IPS DF 6.9 (cell line): ENCODE measurements around the gene AFAP1.

Source experiments
- DNase-seq: peaks from one replicate; pipeline ENCODE4 v3.0.0-alpha.2; 2013; ENCODE audit warnings: low read depth, low spot score
- H3K27ac ChIP-seq: one replicate; pipeline ENCODE4 v1.5.1; 2013; ENCODE audit warnings: low read length, control low read depth
- H3K27me3 ChIP-seq: 2 replicates; pipeline ENCODE4 v1.6.1; 2013; ENCODE audit warnings: mild to moderate bottlenecking, low read length; ENCODE audit not compliant: control insufficient read depth, insufficient read depth
- H3K36me3 ChIP-seq: 2 replicates; pipeline ENCODE4 v1.6.1; 2013; ENCODE audit warnings: low read length; ENCODE audit not compliant: control insufficient read depth, insufficient read depth
- H3K4me1 ChIP-seq: 2 replicates; pipeline ENCODE4 v1.6.1; 2013; ENCODE audit warnings: low read length; ENCODE audit not compliant: control insufficient read depth, insufficient read depth
- H3K4me3 ChIP-seq: 2 replicates; pipeline ENCODE4 v1.5.1; 2013; ENCODE audit warnings: mild to moderate bottlenecking, low read length
- H3K9me3 ChIP-seq: 2 replicates; pipeline ENCODE4 v1.6.1; 2013; ENCODE audit warnings: low read length, inconsistent platforms; ENCODE audit not compliant: control insufficient read depth, insufficient read depth
- WGBS: extraction: QIAGEN DNeasy Blood & Tissue Kit; methylation state at CpG from one replicate; pipeline ENCODE4 v1.1.7; 2013; ENCODE audit warnings: mixed read lengths, missing lambda C conversion rate; ENCODE audit not compliant: insufficient read length, insufficient coverage; 5-methylcytosine and 5-hydroxymethylcytosine counted together

Gene AFAP1

GRCh38 chr4:7795983-7796382 lies 143.7 kb downstream of the AFAP1 start:
- Histone ChIP-seq H3K4me1 (no peaks in the 10 kb centered on the region), H3K4me3 (no peak overlapping the region), H3K27me3 (no peaks in the 10 kb centered on the region), H3K9me3 (no peaks in the 10 kb centered on the region), H3K36me3 (0 out of 2 replicates have a peak, but pooled peaks cover 2% of the 10 kb centered on the region), H3K27ac (no peak overlapping the region)
- DNase-seq = no peak
- WGBS = no CpG with 5 or more reads among the region's 8 CpGs

- H3K27ac ChIP-seq = no peak overlapping the region
Measured at GRCh38 chr4:7793186-7793585, 146.5 kb downstream of the AFAP1 start.

GRCh38 chr4:7792616-7793015 lies 147.0 kb downstream of the AFAP1 start:
- Histone ChIP-seq H3K36me3 (no peaks in the 10 kb centered on the region), H3K9me3 (no peaks in the 10 kb centered on the region), H3K27me3 (no peaks in the 10 kb centered on the region), H3K27ac (no peak overlapping the region), H3K4me3 (no peak overlapping the region), H3K4me1 (no peaks in the 10 kb centered on the region)
- DNase-seq = no peak
- WGBS = no CpG with 5 or more reads among the region's 8 CpGs

More at GRCh38 chr4:7793186-7793585, 146.5 kb downstream of the AFAP1 start:
- DNase-seq = no peak
- Histone ChIP-seq H3K4me3 (no peak overlapping the region), H3K9me3 (no peaks in the 10 kb centered on the region), H3K4me1 (no peaks in the 10 kb centered on the region), H3K27me3 (no peaks in the 10 kb centered on the region), H3K36me3 (no peaks in the 10 kb centered on the region)
- WGBS = no CpG with 5 or more reads among the region's 10 CpGs

GRCh38 chr4:7790999-7791398 lies 148.7 kb downstream of the AFAP1 start:
- no CpG with 5 or more reads among the region's 2 CpGs for WGBS
- no peaks in the 10 kb centered on the region for H3K36me3 ChIP-seq
- H3K4me1 ChIP-seq = no peaks in the 10 kb centered on the region
- DNase-seq = no peak
- no peaks in the 10 kb centered on the region for H3K9me3 ChIP-seq
- no peak overlapping the region for H3K27ac ChIP-seq
- H3K4me3 ChIP-seq = no peak overlapping the region
- no peaks in the 10 kb centered on the region for H3K27me3 ChIP-seq

- no CpG with 5 or more reads among the region's 2 CpGs for WGBS
- H3K4me3 ChIP-seq = no peak overlapping the region
- H3K9me3 ChIP-seq = no peaks in the 10 kb centered on the region
- H3K27ac ChIP-seq = no peak overlapping the region
- no peaks in the 10 kb centered on the region for H3K4me1 ChIP-seq
- no peaks in the 10 kb centered on the region for H3K27me3 ChIP-seq
- H3K36me3 ChIP-seq = no peaks in the 10 kb centered on the region
- no peak for DNase-seq
Measured at GRCh38 chr4:7790023-7790422, 149.6 kb downstream of the AFAP1 start.

- WGBS = no CpG with 5 or more reads among the region's 13 CpGs
- Histone ChIP-seq H3K27ac (no peak overlapping the region), H3K36me3 (no peaks in the 10 kb centered on the region), H3K27me3 (no peaks in the 10 kb centered on the region), H3K4me1 (no peaks in the 10 kb centered on the region), H3K9me3 (no peaks in the 10 kb centered on the region), H3K4me3 (no peak overlapping the region)
- DNase-seq = no peak
Measured at GRCh38 chr4:7788694-7789425, 150.8 kb downstream of the AFAP1 start.

- Histone ChIP-seq H3K27ac (no peak overlapping the region), H3K4me3 (no peak overlapping the region), H3K27me3 (no peaks in the 10 kb centered on the region), H3K9me3 (no peaks in the 10 kb centered on the region), H3K4me1 (no peaks in the 10 kb centered on the region), H3K36me3 (no peaks in the 10 kb centered on the region)
- WGBS = no CpG with 5 or more reads among the region's 17 CpGs
- no peak for DNase-seq
Measured at GRCh38 chr4:7788193-7788592, 151.5 kb downstream of the AFAP1 start.

GRCh38 chr4:7787681-7788141 lies 151.9 kb downstream of the AFAP1 start:
- H3K4me1 ChIP-seq = no peaks in the 10 kb centered on the region
- no peaks in the 10 kb centered on the region for H3K36me3 ChIP-seq
- WGBS = no CpG with 5 or more reads among the region's 30 CpGs
- H3K9me3 ChIP-seq = no peaks in the 10 kb centered on the region
- DNase-seq = no peak
- H3K4me3 ChIP-seq = no peak overlapping the region
- H3K27me3 ChIP-seq = no peaks in the 10 kb centered on the region
- no peak overlapping the region for H3K27ac ChIP-seq

- no CpG with 5 or more reads among the region's 15 CpGs for WGBS
- Histone ChIP-seq H3K36me3 (no peaks in the 10 kb centered on the region), H3K9me3 (no peaks in the 10 kb centered on the region), H3K27me3 (no peaks in the 10 kb centered on the region), H3K27ac (no peak overlapping the region), H3K4me1 (no peaks in the 10 kb centered on the region), H3K4me3 (no peak overlapping the region)
- DNase-seq = no peak
Measured at GRCh38 chr4:7787067-7787466, 152.6 kb downstream of the AFAP1 start.

- no peak overlapping the region for H3K4me3 ChIP-seq
- H3K4me1 ChIP-seq = no peaks in the 10 kb centered on the region
- no peak overlapping the region for H3K27ac ChIP-seq
- no peaks in the 10 kb centered on the region for H3K36me3 ChIP-seq
- H3K27me3 ChIP-seq = no peaks in the 10 kb centered on the region
- no peaks in the 10 kb centered on the region for H3K9me3 ChIP-seq
- no peak for DNase-seq
- no CpG with 5 or more reads among the region's 10 CpGs for WGBS
Measured at GRCh38 chr4:7786517-7786916, 153.1 kb downstream of the AFAP1 start.

- H3K4me3 ChIP-seq = no peak overlapping the region
- WGBS = no CpG with 5 or more reads among the region's 10 CpGs
- H3K27me3 ChIP-seq = no peaks in the 10 kb centered on the region
- no peaks in the 10 kb centered on the region for H3K4me1 ChIP-seq
- no peak for DNase-seq
- H3K27ac ChIP-seq = no peak overlapping the region
- H3K9me3 ChIP-seq = no peaks in the 10 kb centered on the region
- no peaks in the 10 kb centered on the region for H3K36me3 ChIP-seq
Measured at GRCh38 chr4:7786040-7786439, 153.6 kb downstream of the AFAP1 start.
